Ovary (tissue), 3 donors: Measurements from ENCODE around the gene SSBP2.

Experiments
- EP300 ChIP-seq: sonication (generic); formaldehyde crosslinking; IDR thresholded peaks from one replicate; pipeline ENCODE4 v1.6.1; 2017; ENCODE audit warnings: antibody characterized with exemption
- POLR2A ChIP-seq: fragments of 450-650 bp; IDR thresholded peaks from one replicate; pipeline ENCODE4 v1.6.1; 2017; ENCODE audit warnings: antibody characterized with exemption, mild to moderate bottlenecking, moderate library complexity
- TF ChIP-seq, protein P1 (sequence below), 3 donors: fragments of 450-650 bp in 2 of 3; fragments of 200-600 bp in 1 of 3; IDR thresholded peaks; one replicate each; pipeline versions ENCODE4 v1.5.1 to v1.8.0; 2016 to 2022; ENCODE audit warnings: antibody characterized with exemption in 3 of 3, mild to moderate bottlenecking in 1 of 3
- donor health status: DM: no; HTN: no; CAD: no.

DNA sequence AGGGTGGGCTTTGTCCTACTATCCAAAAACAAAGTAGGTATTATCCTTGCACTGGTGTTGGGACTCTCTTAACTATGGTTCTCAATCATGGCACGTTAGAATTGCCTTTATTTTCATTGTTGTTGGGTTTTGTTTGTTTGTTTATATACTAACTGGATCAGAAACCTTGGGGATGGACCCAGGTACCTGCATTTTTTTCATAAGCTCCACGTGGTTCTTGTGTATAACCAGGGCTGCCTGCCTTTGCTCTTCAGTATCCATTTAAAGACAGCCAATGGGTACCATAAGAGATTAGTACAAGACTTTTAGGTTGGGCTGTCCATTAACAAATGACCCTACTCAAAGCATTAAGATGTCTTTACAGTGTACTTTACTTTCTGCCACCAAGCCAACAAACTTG is 2.5 kb upstream of the SSBP2 start:
- TF ChIP-seq, protein P1, sequence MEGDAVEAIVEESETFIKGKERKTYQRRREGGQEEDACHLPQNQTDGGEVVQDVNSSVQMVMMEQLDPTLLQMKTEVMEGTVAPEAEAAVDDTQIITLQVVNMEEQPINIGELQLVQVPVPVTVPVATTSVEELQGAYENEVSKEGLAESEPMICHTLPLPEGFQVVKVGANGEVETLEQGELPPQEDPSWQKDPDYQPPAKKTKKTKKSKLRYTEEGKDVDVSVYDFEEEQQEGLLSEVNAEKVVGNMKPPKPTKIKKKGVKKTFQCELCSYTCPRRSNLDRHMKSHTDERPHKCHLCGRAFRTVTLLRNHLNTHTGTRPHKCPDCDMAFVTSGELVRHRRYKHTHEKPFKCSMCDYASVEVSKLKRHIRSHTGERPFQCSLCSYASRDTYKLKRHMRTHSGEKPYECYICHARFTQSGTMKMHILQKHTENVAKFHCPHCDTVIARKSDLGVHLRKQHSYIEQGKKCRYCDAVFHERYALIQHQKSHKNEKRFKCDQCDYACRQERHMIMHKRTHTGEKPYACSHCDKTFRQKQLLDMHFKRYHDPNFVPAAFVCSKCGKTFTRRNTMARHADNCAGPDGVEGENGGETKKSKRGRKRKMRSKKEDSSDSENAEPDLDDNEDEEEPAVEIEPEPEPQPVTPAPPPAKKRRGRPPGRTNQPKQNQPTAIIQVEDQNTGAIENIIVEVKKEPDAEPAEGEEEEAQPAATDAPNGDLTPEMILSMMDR (IDR thresholded peaks at IDR 0.05): no peak
- TF ChIP-seq POLR2A (no peak), EP300 (no peak)
